Fibroblast of lung (primary cell): ENCODE results near the gene GOLGA7B. TPM values are rescaled to one million over a fixed set of nuclear protein-coding genes. Genes with fewer than 3 reads are reported as not detected.

Source experiments
- DNase-seq, 2 donors: peaks; one replicate each; pipeline versions ENCODE4 v3.0.0 to v3.0.0-alpha.2; 2010; ENCODE audit warnings: low read depth in 2 of 2
- H2AFZ ChIP-seq: 2 replicates; pipeline ENCODE4 v1.5.1; 2012; ENCODE audit warnings: low read length, control low read depth, inconsistent platforms
- H3K27ac ChIP-seq: 2 replicates; pipeline ENCODE4 v1.5.1; 2011; ENCODE audit warnings: low read length, control low read depth; ENCODE audit not compliant: insufficient read depth
- H3K27me3 ChIP-seq: 2 replicates; pipeline ENCODE4 v1.5.1; 2011; ENCODE audit warnings: mild to moderate bottlenecking, low read length; ENCODE audit not compliant: control insufficient read depth, insufficient read depth
- H3K36me3 ChIP-seq: 2 replicates; pipeline ENCODE4 v1.5.1; 2011; ENCODE audit warnings: low read length; ENCODE audit not compliant: control insufficient read depth, insufficient read depth
- H3K4me1 ChIP-seq: 2 replicates; pipeline ENCODE4 v1.5.1; 2011; ENCODE audit warnings: low read length; ENCODE audit not compliant: control insufficient read depth, insufficient read depth; ENCODE audit errors: extremely low read depth
- H3K4me2 ChIP-seq: 2 replicates; pipeline ENCODE4 v1.5.1; 2011; ENCODE audit warnings: low read length, control low read depth; ENCODE audit not compliant: insufficient read depth; ENCODE audit errors: extremely low read depth
- H3K4me3 ChIP-seq, 4 experiments: fragments of 200-600 bp in 1 of 4; sonication (generic) in 1 of 4; replicated peaks in 1 of 4; 2 replicates each; pipeline ENCODE4 v1.5.1; 2011 to 2016; ENCODE audit warnings: low read length in 4 of 4, low read depth in 3 of 4, mild to moderate bottlenecking in 3 of 4, control low read depth in 2 of 4, inconsistent platforms in 1 of 4, mixed read lengths in 1 of 4; ENCODE audit not compliant: insufficient read depth in 1 of 4; ENCODE audit errors: control extremely low read depth in 1 of 4
- H3K79me2 ChIP-seq: 2 replicates; pipeline ENCODE4 v1.5.1; 2012; ENCODE audit warnings: mild to moderate bottlenecking, low read length, inconsistent platforms; ENCODE audit not compliant: control insufficient read depth, insufficient read depth
- H3K9ac ChIP-seq: 2 replicates; pipeline ENCODE4 v1.5.1; 2011; ENCODE audit warnings: mild to moderate bottlenecking, low read length, control low read depth; ENCODE audit not compliant: insufficient read depth
- H3K9me3 ChIP-seq: 2 replicates; pipeline ENCODE4 v1.5.1; 2012; ENCODE audit warnings: low read depth, low read length; ENCODE audit not compliant: control insufficient read depth, insufficient read depth
- H4K20me1 ChIP-seq: 2 replicates; pipeline ENCODE4 v1.5.1; 2011; ENCODE audit warnings: low read length; ENCODE audit not compliant: control insufficient read depth, insufficient read depth; ENCODE audit errors: extremely low read depth
- CTCF ChIP-seq, 2 donors: IDR thresholded peaks in 1 of 2; conservative IDR thresholded peaks in 1 of 2; 1 replicate in 1 of 2; 2 replicates in 1 of 2; pipeline ENCODE4 v1.5.1; 2011 to 2012; ENCODE audit warnings: low read length in 2 of 2, control low read depth in 1 of 2, inconsistent platforms in 1 of 2, low read depth in 1 of 2, mild to moderate bottlenecking in 1 of 2
- EZH2 ChIP-seq: IDR thresholded peaks from 2 replicates; pipeline ENCODE4 v1.5.1; 2012; ENCODE audit warnings: low read length, control low read depth, mild to moderate bottlenecking; ENCODE audit errors: missing control alignments
- polyA plus RNA-seq, 2 donors: library from polyadenylated mRNA; depleted of rRNA in 1 of 2; stranded (reverse) in 1 of 2; unstranded in 1 of 2; fragments of >200 nt; gene quantifications; 2 replicates each; pipeline ENCODE4 v1.2.1, GENCODE V29; 2011 to 2012; ENCODE audit warnings: missing spikeins in 1 of 2
- total RNA-seq: library from RNA; depleted of rRNA; stranded (reverse); fragments of >200 nt; gene quantifications from 2 replicates; pipeline ENCODE4 v1.2.1, GENCODE V29; 2014

GOLGA7B gene
- total and polyA plus RNA-seq, 2 donors (not counting 1 experiment from before 2014, with no cell fraction given), result under 0.01 TPM; not detected in 1

GRCh38 chr10:97851341-97852001 is 1.8 kb downstream of the GOLGA7B start:
- H3K9ac ChIP-seq, result no peak overlapping the region
- TF ChIP-seq CTCF (conservative IDR thresholded peaks at IDR 0.05 in 1 of 2, IDR thresholded peaks at IDR 0.05 in 1 of 2; ENCODE audit: low read depth in 1 of 2, low read length in 2 of 2) (no peak), EZH2 (no peak)
- no peaks in the 10 kb centered on the region for H3K36me3 ChIP-seq
- no peak overlapping the region for H3K27ac ChIP-seq
- DNase-seq, result no peak
- no peak overlapping the region for H2AFZ ChIP-seq
- no peak overlapping the region for H3K4me2 ChIP-seq
- no peak overlapping the region for H3K4me3 ChIP-seq
- H3K9me3 ChIP-seq, result no peaks in the 10 kb centered on the region
- no peaks in the 10 kb centered on the region for H3K4me1 ChIP-seq
- H3K79me2 ChIP-seq, result no peaks in the 10 kb centered on the region
- H3K27me3 ChIP-seq, result peaks cover 19% of the 10 kb centered on the region
- H4K20me1 ChIP-seq, result no peaks in the 10 kb centered on the region

GRCh38 chr10:97852277-97852676 is 2.6 kb downstream of the GOLGA7B start:
- no peak overlapping the region for H3K4me3 ChIP-seq
- no peaks in the 10 kb centered on the region for H3K4me1 ChIP-seq
- no peak for TF ChIP-seq EZH2
- no peak for TF ChIP-seq CTCF (conservative IDR thresholded peaks at IDR 0.05 in 1 of 2, IDR thresholded peaks at IDR 0.05 in 1 of 2; ENCODE audit: low read depth in 1 of 2, low read length in 2 of 2)
- H2AFZ ChIP-seq, result no peak overlapping the region
- H3K9ac ChIP-seq, result no peak overlapping the region
- no peaks in the 10 kb centered on the region for H3K9me3 ChIP-seq
- H3K36me3 ChIP-seq, result no peaks in the 10 kb centered on the region
- H3K27ac ChIP-seq, result no peak overlapping the region
- peaks cover 19% of the 10 kb centered on the region for H3K27me3 ChIP-seq
- H3K79me2 ChIP-seq, result no peaks in the 10 kb centered on the region
- no peak for DNase-seq
- no peak overlapping the region for H3K4me2 ChIP-seq
- H4K20me1 ChIP-seq, result no peaks in the 10 kb centered on the region

- Histone ChIP-seq H3K9me3 (no peaks in the 10 kb centered on the region), H3K27me3 (peaks cover 19% of the 10 kb centered on the region), H3K79me2 (no peaks in the 10 kb centered on the region), H3K4me1 (no peaks in the 10 kb centered on the region), H3K36me3 (no peaks in the 10 kb centered on the region), H2AFZ (no peak overlapping the region), H3K4me2 (no peak overlapping the region), H3K4me3 (no peak overlapping the region), H3K9ac (no peak overlapping the region), H4K20me1 (no peaks in the 10 kb centered on the region), H3K27ac (no peak overlapping the region)
- no peak for TF ChIP-seq CTCF (conservative IDR thresholded peaks at IDR 0.05 in 1 of 2, IDR thresholded peaks at IDR 0.05 in 1 of 2; ENCODE audit: low read depth in 1 of 2, low read length in 2 of 2)
- no peak for TF ChIP-seq EZH2
- DNase-seq, result no peak
Measured at GRCh38 chr10:97852840-97853405, 3.3 kb downstream of the GOLGA7B start.
